Stomach (tissue), 9 donors: ENCODE results near the gene KIF1A. TPM values are rescaled to one million over a fixed set of nuclear protein-coding genes. Genes with fewer than 3 reads are reported as not detected.

ENCODE experiments used
- DNase-seq, 2 donors: peaks; one replicate each; pipeline versions ENCODE4 v3.0.0 to v3.0.0-alpha.2; 2013 to 2019
- H3K27ac ChIP-seq, 5 donors: fragments of 200-600 bp in 4 of 5; sonication (generic) in 4 of 5; one replicate each; pipeline ENCODE4 v1.5.1; 2013 to 2019; ENCODE audit warnings: mild to moderate bottlenecking in 1 of 5, moderate library complexity in 1 of 5
- H3K27me3 ChIP-seq, 3 donors: fragments of 200-600 bp; sonication (generic); one replicate each; pipeline ENCODE4 v1.5.1; 2017 to 2019; ENCODE audit warnings: mixed run types in 1 of 3
- H3K36me3 ChIP-seq, 4 donors: fragments of 200-600 bp; sonication (generic); 1 replicate in 3 of 4; 2 replicates in 1 of 4; pipeline ENCODE4 v1.5.1; 2016 to 2019
- H3K4me1 ChIP-seq, 4 donors: fragments of 200-600 bp; sonication (generic); one replicate each; pipeline ENCODE4 v1.5.1; 2016 to 2019
- H3K4me3 ChIP-seq, 4 donors: fragments of 200-600 bp; sonication (generic) in 3 of 4; one replicate each; pipeline ENCODE4 v1.5.1; 2016 to 2019; ENCODE audit warnings: mild to moderate bottlenecking in 1 of 4
- H3K9me3 ChIP-seq, 4 donors: fragments of 200-600 bp; sonication (generic); one replicate each; pipeline ENCODE4 v1.5.1; 2016 to 2019
- EP300 ChIP-seq: sonication (generic); formaldehyde crosslinking; IDR thresholded peaks from one replicate; pipeline ENCODE4 v1.6.1; 2017; ENCODE audit warnings: antibody characterized with exemption
- POLR2A ChIP-seq, 4 donors: fragments of 450-650 bp; IDR thresholded peaks; one replicate each; pipeline ENCODE4 v1.6.1; 2016; ENCODE audit warnings: antibody characterized with exemption in 4 of 4, control low read depth in 2 of 4, mild to moderate bottlenecking in 1 of 4, moderate library complexity in 1 of 4
- POLR2AphosphoS5 ChIP-seq, 3 donors: sonication (generic); formaldehyde crosslinking; IDR thresholded peaks; one replicate each; pipeline ENCODE4 v1.6.1; 2016; ENCODE audit warnings: antibody characterized with exemption in 3 of 3
- WGBS, 5 donors: extraction: QIAGEN DNeasy Blood & Tissue Kit in 3 of 5; methylation state at CpG; one replicate each; pipeline versions ENCODE4 v1.1.5 to v1.1.7; 2013 to 2018; 5-methylcytosine and 5-hydroxymethylcytosine counted together
- intact Hi-C: fragments of 100-400 bp; cut with DNase I; formaldehyde crosslinking; loops from one replicate; pipeline ENCODE4 v1.15.1; 2023; ENCODE audit warnings: low total_unique reads
- polyA plus RNA-seq, 3 donors: library from polyadenylated mRNA; stranded (reverse); fragments of 200-250 nt; gene quantifications; one replicate each; pipeline ENCODE4 v1.2.3, GENCODE V29; 2013
- total RNA-seq, 5 donors: library from RNA; depleted of rRNA; stranded (reverse); fragments of >200 nt; gene quantifications; one replicate each; pipeline versions ENCODE4 v1.1.0 to v1.2.3, GENCODE V29; 2014 to 2016
- TF ChIP-seq, protein P1 (sequence below), 7 experiments: fragments of 450-650 bp in 4 of 7; fragments of 200-600 bp in 3 of 7; sonication (generic) in 3 of 7; IDR thresholded peaks; one replicate each; pipeline ENCODE4 v1.5.1; 2016 to 2019; ENCODE audit warnings: antibody characterized with exemption in 7 of 7, control low read depth in 2 of 7, mild to moderate bottlenecking in 1 of 7
- donor health status: healthy with polysubstance abuse.
- donor health status: Bipolar disorder and iron deficiency.
- donor health status: healthy.

KIF1A gene
- total and polyA plus RNA-seq, 8 donors = 0.15 to 12.5 (median 2.5) TPM

GRCh38 chr2:240858321-240858720 lies 38.3 kb upstream of the KIF1A start:
- TF ChIP-seq POLR2AphosphoS5 (IDR thresholded peaks at IDR 0.05) (no peak), EP300 (no peak), POLR2A (IDR thresholded peaks at IDR 0.05) (no peak)
- TF ChIP-seq, protein P1, sequence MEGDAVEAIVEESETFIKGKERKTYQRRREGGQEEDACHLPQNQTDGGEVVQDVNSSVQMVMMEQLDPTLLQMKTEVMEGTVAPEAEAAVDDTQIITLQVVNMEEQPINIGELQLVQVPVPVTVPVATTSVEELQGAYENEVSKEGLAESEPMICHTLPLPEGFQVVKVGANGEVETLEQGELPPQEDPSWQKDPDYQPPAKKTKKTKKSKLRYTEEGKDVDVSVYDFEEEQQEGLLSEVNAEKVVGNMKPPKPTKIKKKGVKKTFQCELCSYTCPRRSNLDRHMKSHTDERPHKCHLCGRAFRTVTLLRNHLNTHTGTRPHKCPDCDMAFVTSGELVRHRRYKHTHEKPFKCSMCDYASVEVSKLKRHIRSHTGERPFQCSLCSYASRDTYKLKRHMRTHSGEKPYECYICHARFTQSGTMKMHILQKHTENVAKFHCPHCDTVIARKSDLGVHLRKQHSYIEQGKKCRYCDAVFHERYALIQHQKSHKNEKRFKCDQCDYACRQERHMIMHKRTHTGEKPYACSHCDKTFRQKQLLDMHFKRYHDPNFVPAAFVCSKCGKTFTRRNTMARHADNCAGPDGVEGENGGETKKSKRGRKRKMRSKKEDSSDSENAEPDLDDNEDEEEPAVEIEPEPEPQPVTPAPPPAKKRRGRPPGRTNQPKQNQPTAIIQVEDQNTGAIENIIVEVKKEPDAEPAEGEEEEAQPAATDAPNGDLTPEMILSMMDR (IDR thresholded peaks at IDR 0.05) = no peak
- no peak overlapping the region for H3K4me3 ChIP-seq
- H3K27ac ChIP-seq = no peak overlapping the region
- H3K36me3 ChIP-seq = no peaks in the 10 kb centered on the region
- H3K9me3 ChIP-seq = peaks cover 0 to 11% (median 8%) of the 10 kb centered on the region in 4 donors
- no peak for DNase-seq
- intact Hi-C loops = no loop called here
- 88 to 93% (median 91%) methylated on average over 13 of the region's 13 CpGs for WGBS, 5 donors
- peaks cover 0 to 15% (median 5%) of the 10 kb centered on the region in 4 donors for H3K4me1 ChIP-seq
- H3K27me3 ChIP-seq = peaks cover 0 to 4% (median 0%) of the 10 kb centered on the region in 3 donors

DNA sequence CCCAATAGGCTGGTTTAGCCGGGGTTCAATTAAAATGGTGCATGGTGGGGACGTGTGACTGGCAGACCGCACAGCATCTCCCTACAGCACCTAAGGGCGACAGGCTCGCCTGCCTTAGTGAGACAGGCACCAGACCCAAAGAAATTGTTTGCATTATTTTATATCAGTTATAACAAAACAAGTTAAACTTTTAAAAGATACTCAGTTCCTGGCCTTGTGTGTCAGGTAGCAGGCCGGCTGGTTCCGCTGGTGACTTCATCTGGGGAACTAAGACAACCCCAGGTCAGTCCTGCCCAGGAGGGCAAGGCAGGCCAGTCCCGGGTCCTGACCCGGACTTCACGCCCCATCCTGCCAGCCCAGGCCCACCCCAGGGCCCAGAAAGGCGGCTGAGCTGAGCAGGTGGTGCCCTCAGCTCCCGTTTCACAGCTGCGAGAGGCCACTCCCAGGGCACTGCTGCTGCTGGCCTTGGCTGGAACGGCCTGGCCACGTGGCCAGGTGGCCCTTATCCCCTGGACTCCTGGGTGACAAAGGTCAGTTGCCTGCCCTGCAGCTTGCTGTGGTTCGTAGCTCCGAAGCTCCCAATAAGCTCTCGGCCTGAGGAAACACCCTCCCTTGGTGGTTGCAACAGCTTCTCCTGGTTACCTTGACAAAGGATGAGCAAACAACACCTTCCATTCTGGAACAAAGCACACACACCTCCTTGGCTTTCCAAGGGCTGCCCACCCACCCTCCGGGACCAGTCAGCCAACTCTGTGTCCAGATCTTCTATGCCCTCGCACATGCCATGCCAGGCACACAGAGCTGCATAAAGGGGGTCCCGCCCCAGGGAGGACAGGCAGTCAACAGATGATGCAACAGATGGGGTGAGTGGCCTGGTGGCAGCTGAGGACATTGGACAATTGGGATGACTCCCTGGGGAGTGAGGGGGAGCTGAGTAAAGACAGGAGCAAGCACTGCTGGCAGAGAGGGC lies 37.3 kb upstream of the KIF1A start:
- H3K4me1 ChIP-seq = peaks cover 0 to 15% (median 5%) of the 10 kb centered on the region in 4 donors
- peaks cover 0 to 11% (median 8%) of the 10 kb centered on the region in 4 donors for H3K9me3 ChIP-seq
- peak; percentile 26 to 63 for DNase-seq
- intact Hi-C loops = no loop called here
- peaks cover 0 to 4% (median 0%) of the 10 kb centered on the region in 3 donors for H3K27me3 ChIP-seq
- 46 to 78% (median 57%) methylated on average over 12 to 21 of the region's 21 CpGs for whole genome bisulfite sequencing, 5 donors
- no peak overlapping the region for H3K4me3 ChIP-seq
- no peak overlapping the region for H3K27ac ChIP-seq
- TF ChIP-seq EP300 = no peak
- TF ChIP-seq POLR2AphosphoS5 (IDR thresholded peaks at IDR 0.05) = no peak
- no peak for TF ChIP-seq POLR2A (IDR thresholded peaks at IDR 0.05)
- TF ChIP-seq, protein P1 (IDR thresholded peaks at IDR 0.05) = no peak
- no peaks in the 10 kb centered on the region for H3K36me3 ChIP-seq

GRCh38 chr2:240856151-240856980 lies 36.3 kb upstream of the KIF1A start:
- peaks cover 0 to 4% (median 0%) of the 10 kb centered on the region in 3 donors for H3K27me3 ChIP-seq
- no peaks in the 10 kb centered on the region for H3K36me3 ChIP-seq
- peaks cover 0 to 11% (median 8%) of the 10 kb centered on the region in 4 donors for H3K9me3 ChIP-seq
- peak in 1 of 2 donors; percentile 44 for DNase-seq
- 57 to 81% (median 78%) methylated on average over 6 to 21 of the region's 21 CpGs for WGBS, 5 donors
- H3K4me1 ChIP-seq = peaks cover 0 to 17% (median 8%) of the 10 kb centered on the region in 4 donors
- TF ChIP-seq POLR2A (IDR thresholded peaks at IDR 0.05) (no peak), POLR2AphosphoS5 (IDR thresholded peaks at IDR 0.05) (no peak), EP300 (no peak)
- TF ChIP-seq, protein P1 (IDR thresholded peaks at IDR 0.05) = no peak
- no peak overlapping the region for H3K27ac ChIP-seq
- intact Hi-C loops = no loop called here
- no peak overlapping the region for H3K4me3 ChIP-seq

GRCh38 chr2:240855670-240856069 lies 35.7 kb upstream of the KIF1A start:
- DNase-seq = no peak
- TF ChIP-seq EP300 = no peak
- TF ChIP-seq, protein P1 (IDR thresholded peaks at IDR 0.05) = no peak
- TF ChIP-seq POLR2A (IDR thresholded peaks at IDR 0.05) = no peak
- TF ChIP-seq POLR2AphosphoS5 (IDR thresholded peaks at IDR 0.05) = no peak
- Histone ChIP-seq H3K27me3 (peaks cover 0 to 4% (median 0%) of the 10 kb centered on the region in 3 donors), H3K4me1 (peaks cover 0 to 19% (median 11%) of the 10 kb centered on the region in 4 donors), H3K4me3 (no peak overlapping the region), H3K27ac (no peak overlapping the region), H3K36me3 (no peaks in the 10 kb centered on the region), H3K9me3 (peaks cover 0 to 11% (median 8%) of the 10 kb centered on the region in 4 donors)
- WGBS, 5 donors = 90 to 96% (median 94%) methylated on average over 7 to 8 of the region's 8 CpGs
- intact Hi-C loops = no loop called here
